Epidermal melanocyte (primary cell): ENCODE results near the gene NFIB.

Experiments used
- DNase-seq: peaks from one replicate; pipeline ENCODE4 v3.0.0; 2011; ENCODE audit warnings: low spot score; ENCODE audit not compliant: insufficient read length

Gene NFIB

DNA sequence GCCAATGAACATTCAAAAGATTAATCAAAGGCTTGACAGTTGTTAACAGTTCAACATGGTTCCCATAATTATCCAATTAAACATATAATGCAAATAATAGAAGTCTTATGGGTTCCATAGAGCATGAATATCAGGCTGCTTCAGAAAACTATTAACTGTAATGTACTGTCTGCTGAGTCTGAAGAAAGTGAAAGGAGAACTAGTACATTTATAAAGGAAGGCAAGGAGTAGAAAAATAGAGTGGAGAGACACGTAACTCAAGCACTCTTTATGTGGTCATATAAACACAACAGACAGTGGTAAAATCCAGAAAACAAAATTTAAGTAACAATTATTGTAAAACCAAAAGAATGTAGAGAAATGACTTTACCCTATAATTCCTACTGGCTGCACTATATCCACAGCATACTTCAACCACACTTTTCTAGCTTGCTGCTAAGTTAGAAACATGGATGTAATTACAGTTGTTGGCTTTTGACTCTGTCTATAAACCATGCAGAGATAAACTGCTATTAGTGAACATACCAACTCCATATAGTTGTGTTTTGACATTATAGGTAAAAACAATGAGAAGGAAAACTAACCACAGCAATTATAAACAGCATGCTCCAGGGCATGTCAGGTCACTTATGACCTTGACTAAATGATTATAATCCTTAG lies 32.7 kb downstream of the NFIB start:
- DNase-seq, result no peak

DNA sequence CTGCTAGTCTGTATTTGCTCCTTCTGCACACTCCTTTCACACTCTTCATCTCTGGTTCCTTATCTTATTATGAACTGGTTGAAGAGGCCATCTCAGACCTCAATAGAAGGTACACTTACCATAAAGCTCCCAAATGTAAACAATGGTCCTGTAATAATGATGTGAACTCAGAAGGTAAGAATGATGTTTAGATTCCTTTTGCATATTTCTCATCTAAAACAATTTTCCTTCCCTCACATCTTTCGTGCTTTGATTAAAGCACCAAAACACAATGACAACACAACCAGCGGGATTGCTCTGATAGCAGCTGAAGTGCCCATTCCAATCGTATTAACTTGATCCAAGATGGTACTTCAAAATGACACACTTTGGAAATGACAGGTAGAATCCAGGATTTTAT lies 34.3 kb downstream of the NFIB start:
- DNase-seq, result no peak

DNA sequence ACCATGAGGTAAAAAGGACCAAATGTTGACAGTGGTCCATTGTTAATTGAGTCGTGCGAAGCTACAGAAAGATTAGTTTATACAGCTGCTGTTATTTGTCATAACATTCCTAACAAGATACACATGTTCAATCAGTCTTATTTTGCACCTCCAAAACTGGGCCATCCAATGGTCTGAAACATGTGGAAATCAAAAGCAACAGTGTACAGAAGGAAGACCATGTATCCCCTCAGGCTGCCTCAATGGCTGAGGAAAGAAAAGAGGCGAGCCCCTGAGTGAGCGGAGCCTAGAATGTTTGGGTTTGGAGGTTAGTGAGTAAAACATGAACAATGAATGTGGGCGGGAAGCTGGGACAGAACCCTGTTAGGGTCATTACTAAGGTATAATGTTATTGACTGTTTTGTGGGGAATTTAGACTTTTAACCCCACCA lies 35.6 kb downstream of the NFIB start:
- DNase-seq, result no peak

DNA sequence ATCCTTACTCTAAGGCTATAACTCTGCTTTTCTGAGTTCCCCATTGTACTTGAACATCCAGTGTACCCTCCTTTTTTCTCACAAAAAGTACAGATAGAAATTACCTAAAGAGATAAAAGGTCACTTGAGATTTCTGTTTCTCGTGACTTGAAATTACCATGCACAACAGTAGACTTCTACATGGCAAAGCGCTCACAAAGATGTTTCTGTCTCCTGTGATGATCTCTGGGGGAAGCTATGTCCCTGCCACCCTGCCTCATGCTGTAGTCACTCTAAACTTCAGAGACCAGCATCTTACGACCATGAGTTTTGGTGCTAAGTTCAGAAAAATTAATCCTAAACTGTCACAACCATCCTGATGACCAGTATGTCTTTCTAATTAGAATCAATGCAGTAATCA lies 36.2 kb downstream of the NFIB start:
- DNase-seq, result no peak

DNA sequence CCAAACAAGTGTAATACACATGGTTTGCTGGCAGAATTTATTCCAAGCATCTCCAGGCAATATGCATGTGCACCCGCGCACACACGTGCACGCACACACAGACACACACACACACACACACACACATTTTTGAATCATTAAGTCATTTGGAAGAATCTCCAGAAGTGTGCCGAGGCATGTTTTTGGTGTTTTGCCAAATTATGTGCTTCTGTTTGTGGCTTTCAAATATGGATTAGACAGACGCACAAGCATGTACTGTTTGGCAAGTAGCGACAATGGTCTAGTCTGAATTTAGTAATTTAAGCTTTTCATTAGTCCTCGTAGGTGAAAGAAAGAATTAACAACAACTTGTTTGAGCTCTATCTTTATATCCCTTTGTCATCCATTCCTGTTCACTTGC lies 36.7 kb downstream of the NFIB start:
- no peak for DNase-seq

DNA sequence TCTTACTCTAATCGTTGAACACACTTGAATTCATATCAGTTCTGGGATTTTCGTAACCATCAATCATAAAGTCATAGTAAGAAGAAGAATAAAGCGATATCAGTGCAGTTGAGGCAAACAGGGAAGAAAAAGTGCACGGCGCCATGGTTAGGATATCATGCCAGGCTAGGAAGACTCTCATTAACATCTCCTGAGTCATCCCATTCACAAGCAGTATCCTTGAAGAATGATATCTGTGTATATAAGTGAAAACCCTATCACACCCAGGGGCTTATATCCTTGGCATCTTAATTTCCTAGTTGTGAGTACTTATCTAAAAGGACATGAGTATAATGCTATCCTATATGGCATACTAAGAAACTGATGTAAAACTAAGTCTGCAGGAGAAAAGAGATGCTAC lies 38.6 kb downstream of the NFIB start:
- DNase-seq, result no peak

DNA sequence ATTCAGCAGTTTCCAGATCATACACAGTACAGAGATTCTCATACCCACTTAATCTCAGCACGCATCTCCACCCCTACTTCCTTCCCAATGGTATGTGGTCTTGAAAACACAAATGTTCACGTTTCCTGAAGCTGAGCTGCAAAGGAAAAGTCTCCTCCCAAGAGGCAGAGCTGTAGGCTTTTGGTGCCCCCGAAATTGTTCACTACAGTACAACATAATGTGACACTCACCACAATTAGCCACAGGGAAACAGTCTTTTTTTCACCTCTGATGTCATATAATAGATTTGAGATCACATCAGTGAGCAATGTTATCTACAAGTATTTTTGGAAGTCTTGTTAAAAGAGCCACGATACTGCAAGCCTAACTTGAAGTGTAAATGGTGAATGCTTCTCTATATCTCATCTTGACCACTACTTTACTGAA lies 40.2 kb downstream of the NFIB start:
- DNase-seq, result no peak

DNA sequence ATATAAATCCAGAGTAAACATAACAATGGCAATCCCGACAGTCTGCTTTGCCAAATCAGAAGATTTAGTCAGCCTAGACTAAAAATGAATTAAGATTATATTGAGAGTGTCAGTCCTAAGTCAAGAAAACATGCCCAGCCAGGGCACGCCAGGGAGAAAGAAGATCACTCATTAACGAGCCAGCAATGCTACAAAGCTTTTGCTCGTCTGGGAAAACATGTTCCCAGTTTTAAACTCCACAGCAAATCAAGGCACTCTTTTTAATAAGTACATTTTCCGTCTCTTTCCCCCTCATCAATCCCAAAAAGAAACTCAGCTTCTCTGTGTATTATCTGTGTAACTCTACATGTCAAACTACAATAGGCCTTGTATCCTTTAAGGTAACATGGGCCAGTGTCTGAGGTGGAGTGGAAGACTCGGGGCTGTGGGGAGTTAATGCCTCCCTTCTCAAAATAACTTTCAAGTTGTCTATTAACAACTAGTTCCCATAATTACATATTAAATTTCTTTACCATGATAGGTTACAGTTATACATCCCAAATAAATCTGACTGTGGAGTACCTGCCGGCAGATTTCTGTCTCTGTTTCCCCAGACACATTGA lies 40.9 kb downstream of the NFIB start:
- no peak for DNase-seq

DNA sequence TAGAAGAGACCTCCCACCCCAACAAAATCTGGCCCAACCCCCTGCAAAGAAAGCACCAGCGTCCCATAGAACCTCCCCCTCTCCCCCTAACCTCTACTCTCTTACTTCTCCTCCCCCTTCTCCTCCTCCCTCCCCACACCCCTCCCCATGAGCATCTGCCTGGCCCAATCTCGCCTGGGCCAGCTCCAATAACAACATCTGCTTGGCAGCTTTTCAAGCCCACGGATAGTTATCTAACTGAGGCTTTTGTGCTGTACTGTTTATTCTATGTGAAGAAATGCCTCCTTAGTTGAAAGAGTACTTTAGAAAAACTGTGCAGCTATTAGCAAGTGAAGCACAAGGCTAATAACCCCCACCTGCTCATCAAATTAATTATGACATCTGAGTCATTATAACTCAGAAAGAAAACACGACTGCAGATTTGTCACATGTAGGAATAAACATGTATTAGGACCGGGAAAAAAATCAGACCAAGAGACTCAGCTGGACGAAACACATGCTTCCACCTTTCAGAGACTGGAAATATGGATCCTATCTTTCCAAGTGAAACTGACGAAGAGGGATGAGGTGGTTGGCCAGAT lies 42.8 kb downstream of the NFIB start:
- DNase-seq, result no peak

DNA sequence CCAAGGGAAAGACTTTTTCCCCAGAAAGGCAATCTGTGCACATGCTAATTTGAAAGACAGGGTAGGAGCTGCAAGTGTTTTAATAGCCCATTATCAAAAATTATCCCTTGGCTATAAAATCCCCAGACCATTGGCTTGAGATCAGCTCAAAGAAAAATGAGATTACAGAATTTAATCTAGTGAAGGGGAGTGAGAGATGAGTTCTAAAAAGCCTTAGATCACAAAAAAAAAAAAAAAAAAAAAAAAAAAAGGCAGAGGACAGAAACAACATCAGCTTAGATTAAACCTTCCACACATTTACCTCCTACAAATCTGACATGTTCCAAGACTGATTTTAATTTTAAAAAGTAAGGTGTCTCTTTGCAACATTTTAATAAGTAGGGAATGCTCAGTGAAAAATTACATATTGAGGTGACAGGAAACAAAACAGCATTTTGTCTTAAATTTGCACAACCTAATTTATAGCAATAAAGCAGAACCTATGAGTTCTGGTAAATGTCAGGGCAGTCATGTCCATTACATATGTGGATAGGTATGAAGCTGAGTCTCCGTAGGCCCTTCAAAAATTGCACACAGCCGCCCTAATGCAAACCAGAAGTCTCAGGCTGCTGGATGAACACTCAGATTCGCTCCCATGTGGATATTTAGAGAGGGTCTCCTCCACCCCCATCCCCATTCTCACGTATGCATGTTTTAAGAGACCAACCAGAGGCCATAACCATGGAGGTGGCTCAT lies 43.4 kb downstream of the NFIB start:
- DNase-seq, result no peak

DNA sequence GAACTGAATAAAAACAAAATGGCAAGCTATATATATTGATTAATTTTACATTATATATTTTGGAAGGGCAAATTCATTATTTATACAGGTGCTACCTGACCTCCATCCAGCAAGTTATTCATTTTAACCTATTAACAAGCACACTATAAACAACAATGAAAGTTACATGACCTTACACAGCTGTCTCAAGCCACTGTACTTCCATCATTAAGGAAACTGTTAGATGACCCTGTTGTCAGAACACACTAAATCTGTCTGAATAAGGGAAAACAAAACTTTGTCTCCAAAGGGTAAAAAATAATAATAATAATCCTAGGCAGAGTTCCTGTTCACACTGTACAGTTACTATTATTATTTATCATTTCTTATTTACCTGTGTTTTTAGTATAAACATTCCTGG lies 44.0 kb downstream of the NFIB start:
- DNase-seq, result no peak

DNA sequence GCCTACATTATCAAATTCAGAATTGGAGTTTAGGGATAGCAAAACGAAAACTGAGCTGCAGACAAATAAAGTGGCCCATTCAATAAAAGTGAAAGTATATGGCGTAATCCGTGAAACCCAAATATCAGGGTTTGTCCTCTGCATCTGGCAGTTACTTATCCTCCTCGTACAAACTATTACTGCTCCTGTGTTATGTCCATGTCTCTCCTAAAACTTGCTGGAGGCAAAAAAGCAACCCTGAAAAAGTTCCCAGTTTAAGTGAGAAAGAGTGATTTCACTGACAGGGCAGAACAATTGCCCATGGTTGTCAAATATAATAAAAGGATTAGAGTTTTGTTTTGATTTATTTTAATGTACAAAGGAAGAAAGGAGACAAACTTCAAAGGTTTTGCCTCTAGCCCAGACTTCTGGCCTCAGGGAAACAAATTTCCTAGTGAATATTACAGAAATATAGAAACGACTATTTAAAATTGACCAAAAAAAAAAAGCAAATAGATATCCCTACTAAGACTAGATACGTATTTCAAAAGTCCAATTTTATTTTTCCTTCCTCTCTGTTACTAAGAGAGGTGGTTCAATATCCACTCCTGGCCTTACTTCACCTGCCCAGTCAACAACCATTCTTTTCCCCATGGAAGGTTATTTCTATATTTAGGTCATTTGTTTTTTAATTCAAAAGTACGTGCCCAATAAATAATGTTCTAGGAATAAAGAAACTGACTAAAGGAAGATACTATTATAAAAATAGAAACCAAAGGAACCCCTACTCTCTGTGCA lies 50.0 kb downstream of the NFIB start:
- no peak for DNase-seq

DNA sequence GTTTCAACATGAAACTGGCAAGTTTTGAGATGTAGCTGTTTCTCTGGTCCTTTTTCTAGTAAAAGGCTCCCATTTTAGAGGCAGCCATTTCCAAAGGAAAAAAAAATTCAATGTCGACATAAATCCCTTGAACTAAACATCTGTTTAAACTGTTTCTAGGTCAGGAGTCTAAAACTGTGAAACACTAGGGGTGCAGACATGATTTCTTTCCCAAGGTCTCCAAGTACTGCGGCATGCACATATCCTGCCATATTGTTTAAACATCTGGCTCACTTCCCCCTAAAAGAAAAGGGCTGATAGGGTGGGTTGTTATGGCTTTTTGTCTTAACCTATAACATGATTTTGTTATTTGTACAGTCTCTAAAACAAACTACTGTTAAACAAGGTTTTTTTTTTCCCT lies 51.1 kb downstream of the NFIB start:
- no peak for DNase-seq

DNA sequence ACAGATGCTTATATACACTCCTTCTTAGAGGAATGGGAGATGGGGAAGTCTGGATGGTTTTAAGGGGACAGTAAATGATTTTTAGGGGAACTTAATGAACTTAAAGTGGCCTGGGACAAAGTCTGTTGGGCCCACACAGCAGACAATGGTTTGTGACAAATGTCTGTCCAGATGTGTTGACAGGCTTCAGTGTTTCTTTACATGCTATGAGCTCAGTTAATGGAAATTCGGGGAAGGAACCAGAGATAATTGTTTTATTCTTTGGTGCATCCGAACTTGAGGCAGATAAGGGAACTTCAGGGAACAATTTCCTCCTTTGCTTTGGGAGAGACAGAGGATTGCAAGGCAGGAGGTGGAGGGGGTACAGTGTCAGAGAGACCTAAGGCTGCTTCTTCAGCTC lies 52.3 kb downstream of the NFIB start:
- DNase-seq, result no peak

DNA sequence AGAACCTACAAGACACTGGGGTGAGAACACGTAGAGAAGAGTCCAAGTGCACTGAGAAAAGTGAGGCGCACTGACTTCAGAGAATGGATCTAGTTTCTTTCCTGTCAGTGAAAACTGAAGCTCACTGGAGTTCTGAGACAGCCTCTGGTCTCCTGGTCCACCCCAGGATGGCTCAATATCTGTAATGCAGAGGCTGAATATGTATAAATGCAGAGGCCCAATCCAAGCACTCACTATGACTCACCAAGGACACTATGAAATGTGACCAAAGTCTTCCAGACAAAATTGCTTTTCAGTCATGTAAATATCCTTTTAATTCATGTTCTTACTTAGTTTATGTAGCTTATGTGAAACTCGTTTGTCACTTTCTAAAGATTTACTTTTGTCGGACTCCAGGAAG lies 53.8 kb downstream of the NFIB start:
- DNase-seq, result no peak

DNA sequence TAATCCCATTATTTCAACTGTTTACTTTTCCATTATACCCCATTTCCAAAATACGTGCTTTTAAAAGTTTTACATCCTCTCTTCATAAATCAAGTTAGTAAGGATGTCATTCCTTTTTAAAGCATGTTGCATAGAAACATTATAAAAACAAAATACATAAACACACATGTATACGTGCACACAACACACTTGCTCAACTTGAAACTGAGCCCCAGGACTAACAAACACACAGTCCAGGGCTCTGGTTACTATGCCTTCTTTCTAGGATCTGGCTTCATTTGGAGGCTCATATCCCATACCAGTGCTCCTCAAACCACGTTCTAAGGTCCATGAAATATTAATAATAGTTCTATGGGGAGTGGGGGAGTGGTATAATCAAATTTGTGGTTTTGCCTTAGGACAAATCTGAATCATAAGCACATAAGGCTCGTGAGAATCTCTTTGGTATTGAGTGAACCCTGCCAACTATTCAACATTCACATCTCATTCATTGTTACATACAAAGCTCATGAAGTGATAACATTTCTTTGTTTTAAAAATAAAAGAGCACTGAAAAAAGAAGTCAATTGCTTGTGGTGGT lies 55.2 kb downstream of the NFIB start:
- DNase-seq, result no peak

DNA sequence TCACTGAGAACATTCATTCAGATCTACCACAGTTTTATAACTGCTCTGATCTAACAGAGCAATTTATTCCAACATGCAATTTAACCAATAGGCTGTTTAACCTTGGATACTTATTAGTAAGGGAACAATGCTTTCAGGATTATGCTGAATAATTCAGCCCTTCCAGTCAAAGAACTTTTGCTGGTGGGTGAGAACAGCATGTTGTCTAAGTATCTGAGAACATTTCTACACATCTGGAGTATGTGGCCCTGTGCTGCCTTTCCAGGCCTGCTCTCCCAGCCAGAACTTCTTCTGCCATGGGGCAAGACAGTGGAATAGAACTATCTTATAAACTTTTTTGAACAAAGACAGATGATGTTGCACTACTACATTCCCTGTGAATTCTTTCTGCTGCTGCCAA lies 55.8 kb downstream of the NFIB start:
- no peak for DNase-seq

DNA sequence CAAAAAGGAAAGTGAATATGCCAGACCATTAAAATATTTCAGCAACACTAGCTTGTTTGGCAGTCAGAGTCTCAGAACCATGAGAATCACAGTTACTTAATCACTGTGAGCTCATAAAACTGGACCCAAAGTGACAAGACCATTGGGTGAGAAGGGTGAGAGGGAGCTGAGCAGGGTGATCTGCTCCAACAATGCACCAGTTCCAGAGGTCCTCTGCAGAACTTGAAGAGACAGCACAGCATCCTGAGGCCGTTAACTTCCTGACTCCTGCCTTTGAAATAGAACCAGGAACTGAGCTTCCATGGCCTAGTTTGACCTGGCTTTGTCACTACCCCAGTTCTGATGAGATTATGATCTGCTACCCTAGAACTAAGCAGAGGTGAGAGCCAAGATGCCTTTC lies 57.4 kb downstream of the NFIB start:
- no peak for DNase-seq

DNA sequence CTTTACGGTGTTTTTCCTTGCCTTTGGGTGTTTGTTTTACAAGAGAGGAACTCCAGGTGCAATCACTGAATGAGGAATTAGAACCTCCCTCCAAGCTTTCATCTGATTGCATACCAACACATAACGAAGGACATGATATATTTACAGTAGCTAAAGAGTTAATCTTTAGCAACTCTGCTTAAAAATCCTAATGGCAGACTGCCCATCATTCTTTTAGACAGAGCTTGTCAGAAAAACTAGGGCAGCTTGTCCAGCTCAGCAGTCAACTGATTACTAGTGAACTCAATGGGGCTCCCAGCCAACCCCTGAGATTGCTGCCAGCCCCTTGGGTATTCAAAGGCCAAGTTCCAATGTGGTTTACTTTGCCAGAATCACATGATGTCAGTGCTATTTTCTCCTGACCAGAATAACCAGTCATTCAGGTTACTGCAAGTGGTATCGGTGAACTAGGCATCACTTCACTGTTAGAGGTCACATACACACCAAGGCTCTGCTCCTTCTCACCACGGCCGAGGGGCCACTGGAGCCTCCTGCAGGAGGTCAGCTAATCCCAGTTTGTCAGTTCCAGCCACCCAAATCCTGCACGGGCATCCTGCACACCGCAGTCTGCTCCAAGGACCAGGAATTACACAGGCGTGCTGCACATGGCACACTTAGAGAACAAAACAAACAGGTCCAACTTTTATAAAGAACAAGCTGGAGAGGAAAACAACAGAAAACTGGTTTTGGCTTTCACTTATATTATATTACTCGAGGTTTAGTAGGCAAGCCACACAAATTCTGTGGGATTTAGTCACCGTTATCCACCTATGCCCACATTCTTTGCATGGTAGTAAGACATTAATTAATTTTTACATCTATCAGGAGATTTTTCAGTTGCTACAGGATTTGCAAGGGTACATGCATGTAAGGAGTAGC lies 62.5 kb downstream of the NFIB start:
- DNase-seq, result no peak

DNA sequence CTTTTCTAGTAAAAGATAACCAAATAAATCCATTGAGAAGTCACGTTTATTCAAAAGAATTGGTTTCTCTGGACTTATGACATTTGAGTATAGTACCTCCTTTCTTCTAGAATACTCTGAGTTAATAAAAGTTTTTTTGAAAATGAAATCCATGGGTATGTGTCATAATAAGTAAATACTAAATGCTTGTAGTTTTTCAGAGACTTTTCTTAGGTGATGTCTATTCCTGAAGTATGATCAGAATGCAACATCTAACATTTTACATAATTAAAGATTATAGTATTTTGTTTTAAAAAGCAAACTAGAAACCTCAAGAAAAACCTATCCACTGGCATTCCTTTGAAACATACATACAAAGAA lies 63.2 kb downstream of the NFIB start:
- no peak for DNase-seq
